Raji (cell line): ENCODE measurements around the gene SYNM.

Source experiments
- POLR2A ChIP-seq: IDR thresholded peaks from 2 replicates; pipeline ENCODE4 v1.6.1; 2011; ENCODE audit warnings: low read depth, low read length, control low read depth; ENCODE audit not compliant: insufficient read depth

The SYNM gene

GRCh38 chr15:99174567-99175395, 69.9 kb downstream of the SYNM start:
- no peak for TF ChIP-seq POLR2A

DNA sequence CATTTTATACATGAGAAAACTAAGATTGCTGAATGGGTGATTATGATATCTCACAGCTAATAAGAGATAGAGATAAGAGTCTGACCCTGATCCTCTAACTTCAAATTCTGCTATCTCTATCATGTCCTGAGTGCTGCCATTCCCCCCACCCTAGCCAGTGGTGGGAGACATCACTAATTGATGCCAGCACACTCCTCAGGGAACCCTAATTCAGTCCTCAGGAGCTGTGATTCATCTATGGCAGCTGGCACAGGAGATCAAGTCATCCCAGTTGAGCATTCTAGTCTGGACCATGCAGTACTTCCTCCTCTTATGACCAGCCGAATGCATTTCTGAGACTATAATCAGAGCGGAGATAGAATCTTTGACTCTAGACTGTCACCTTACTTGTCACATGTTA, 71.9 kb downstream of the SYNM start:
- no peak for TF ChIP-seq POLR2A

DNA sequence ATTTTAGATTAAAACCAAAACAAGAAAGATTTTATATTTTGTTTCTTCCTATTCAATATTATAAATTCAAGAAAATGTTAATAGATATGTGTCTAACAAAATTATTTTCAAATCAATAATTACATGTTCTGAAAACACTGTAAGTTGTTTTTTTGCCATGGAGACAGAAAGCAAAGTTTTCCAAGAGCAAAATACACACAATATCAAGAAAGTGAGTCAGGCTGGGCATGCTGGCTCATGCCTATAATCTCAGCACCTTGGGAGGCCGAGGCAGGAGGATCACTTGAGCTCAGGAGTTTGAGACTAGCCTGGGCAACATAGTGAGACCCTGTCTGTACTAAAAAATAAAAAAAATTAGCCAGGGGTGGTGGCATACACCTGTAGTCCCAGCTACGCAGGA, 72.8 kb downstream of the SYNM start:
- TF ChIP-seq POLR2A: no peak

DNA sequence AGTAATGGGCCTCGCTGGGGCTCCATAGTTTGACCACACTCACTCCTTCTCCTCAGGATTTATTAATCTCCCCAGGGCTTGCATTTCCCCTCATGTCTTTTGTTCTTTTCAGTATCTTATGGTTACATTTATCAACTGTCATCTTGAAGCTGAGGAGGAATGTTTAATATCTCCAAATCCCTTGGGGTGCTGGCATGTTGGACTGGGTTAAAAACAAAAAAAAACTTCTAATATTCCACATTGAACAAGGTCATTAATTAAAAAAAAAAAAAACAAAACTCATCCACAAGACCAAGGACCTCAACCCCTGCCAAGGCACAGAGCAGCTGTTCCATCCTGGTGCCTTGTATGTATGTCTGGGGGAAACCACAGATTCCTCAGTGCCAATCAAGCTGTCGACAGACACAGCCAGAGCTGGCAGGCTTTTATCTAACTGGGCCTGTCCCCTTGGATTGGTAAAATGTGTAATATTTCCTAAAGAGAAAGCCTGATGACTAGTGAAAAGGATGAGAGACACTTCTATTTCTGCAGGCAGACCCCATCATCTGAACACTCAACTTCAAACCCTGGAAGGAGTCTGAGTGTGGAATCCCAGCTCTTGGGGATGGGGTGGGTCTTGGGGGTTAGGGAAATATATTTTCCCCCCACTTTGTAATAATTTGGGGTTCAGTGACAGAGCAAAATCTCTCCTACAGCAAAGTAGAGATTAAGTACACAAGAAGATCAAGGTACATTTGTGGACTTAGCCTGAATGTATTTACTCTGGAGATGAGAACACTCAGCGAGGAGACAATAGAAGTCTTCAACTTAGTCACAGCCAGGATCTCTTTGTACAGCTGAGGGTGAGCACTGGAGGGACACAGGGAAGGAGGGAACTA, 75.4 kb downstream of the SYNM start:
- TF ChIP-seq POLR2A: no peak

DNA sequence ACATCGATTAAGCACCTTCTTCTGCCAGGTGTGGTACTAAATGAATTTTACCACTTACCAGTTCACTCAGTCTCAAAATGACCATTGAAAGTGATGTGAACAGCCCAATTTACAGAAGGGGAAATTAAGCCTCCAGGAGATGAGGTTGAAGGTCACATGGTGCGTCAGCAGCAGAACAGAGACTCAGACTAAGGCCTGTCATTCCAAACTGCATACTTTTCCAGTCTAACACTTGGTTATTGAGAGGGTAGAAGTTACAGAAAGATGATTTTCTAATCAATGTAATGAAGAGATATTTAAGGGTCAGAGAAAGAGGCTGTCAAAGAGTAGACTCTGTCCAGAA, 76.1 kb downstream of the SYNM start:
- no peak for TF ChIP-seq POLR2A

DNA sequence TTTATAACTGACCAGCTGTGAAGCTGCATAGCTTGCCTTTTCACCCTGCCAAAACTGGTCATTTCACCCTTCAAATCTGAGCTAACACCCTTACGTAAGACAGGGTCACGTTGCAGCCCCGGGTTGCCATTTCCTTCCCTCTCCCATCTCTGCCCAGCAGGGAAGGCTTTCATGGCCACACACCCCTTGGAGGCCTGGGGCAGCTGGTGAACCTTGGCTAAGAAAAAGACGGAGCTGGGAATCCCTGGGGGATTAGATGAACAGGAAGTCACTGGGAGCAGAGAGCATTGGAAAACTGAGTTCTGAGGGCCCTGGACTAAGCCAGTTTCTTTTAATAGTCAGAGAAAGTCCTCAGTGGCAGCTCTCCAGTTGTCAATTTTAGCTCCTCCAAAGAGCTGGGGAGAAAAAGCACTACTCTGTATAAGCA, 76.7 kb downstream of the SYNM start:
- no peak for TF ChIP-seq POLR2A

DNA sequence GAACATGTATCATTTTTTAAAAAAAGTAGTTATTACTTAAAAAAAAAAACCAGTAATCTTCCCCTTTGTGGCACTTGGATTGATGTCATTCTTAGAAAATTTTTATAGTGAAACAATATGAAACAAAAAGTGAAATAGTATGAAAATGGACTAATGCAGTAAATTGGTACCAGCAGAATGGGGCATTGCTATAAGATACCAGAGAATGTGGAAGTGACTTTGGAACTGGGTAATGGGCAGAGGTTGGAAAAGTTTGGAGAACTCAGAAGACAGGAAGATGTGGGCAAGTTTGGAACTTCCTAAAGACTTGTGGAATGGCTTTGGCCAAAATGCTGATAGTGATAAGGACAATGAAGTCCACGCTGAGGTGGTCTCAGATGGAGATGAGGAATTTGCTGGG, 77.9 kb downstream of the SYNM start:
- no peak for TF ChIP-seq POLR2A
